ENCODE measurements around the gene ABHD12.

GRCh38 chr20:25293910-25294458 is 96.7 kb downstream of the ABHD12 start:
- TF ChIP-seq, protein P1, sequence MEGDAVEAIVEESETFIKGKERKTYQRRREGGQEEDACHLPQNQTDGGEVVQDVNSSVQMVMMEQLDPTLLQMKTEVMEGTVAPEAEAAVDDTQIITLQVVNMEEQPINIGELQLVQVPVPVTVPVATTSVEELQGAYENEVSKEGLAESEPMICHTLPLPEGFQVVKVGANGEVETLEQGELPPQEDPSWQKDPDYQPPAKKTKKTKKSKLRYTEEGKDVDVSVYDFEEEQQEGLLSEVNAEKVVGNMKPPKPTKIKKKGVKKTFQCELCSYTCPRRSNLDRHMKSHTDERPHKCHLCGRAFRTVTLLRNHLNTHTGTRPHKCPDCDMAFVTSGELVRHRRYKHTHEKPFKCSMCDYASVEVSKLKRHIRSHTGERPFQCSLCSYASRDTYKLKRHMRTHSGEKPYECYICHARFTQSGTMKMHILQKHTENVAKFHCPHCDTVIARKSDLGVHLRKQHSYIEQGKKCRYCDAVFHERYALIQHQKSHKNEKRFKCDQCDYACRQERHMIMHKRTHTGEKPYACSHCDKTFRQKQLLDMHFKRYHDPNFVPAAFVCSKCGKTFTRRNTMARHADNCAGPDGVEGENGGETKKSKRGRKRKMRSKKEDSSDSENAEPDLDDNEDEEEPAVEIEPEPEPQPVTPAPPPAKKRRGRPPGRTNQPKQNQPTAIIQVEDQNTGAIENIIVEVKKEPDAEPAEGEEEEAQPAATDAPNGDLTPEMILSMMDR (IDR thresholded peaks at IDR 0.05), result no peak
- no peak for TF ChIP-seq EP300 (IDR thresholded peaks at IDR 0.05)
- TF ChIP-seq POLR2A (IDR thresholded peaks at IDR 0.05), result no peak
- TF ChIP-seq POLR2AphosphoS5 (IDR thresholded peaks at IDR 0.05), result no peak

Data from stomach (tissue), 4 donors.